Stimulated activated CD4-positive, alpha-beta T cell treated with anti-CD3 and anti-CD28 coated beads, Interleukin-12 subunit alpha, Interleukin-12 subunit beta, amount 100 ng/mL, for 4 hours (primary cell): Measurements from ENCODE around the gene WIPI1.

Experiments used
- DNase-seq: peaks from one replicate; pipeline ENCODE4 v3.0.0-alpha.2; 2020

WIPI1 gene

DNA sequence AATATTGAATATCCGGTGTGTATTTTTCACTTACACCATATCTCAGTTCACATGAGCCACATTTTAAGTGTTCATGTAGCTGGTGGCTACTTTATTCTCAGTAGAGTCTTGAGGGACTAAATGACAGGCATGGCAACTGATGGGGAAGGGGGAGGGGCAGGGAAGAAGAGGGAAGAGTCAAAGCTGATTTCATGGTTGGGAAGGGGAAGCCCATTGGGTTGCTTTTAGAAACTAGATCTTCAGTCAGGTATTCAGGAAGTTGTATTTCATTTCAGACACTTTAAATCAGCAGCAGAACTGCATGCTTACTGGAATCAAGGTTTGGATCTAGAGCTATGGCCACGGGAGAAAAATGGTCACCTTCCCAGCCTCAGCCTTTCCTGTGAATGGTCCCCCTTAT, 2.9 kb upstream of the WIPI1 start:
- DNase-seq: no peak

DNA sequence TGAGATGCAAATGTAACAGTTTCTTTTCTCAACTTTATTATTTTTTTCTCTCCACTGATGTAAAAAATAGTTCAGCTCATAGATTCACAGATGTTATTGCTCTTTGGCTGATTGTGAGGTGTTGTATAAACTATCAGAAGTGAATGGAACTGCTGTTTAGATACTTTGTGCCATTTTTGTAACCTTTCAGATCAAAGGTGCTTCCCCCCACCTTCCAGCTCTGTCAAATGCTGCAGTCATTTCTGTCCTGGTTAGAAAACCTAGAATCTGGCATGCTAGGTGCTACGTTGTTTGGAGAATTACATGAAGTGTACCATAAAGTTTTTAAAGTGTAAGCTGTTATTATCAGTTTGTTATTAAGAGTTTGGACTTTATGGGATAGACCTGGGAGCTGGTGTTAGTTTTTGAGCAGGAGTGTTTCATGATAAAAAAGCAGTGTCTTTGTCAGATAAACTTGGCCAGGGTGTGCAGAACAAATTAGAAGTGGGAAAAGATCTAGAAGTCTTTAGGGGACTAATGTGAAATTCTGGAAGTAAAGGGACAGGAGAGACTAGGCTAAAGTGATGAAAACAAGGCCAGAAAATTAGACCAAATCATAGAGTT, 1.8 kb upstream of the WIPI1 start:
- DNase-seq: no peak

- DNase-seq: no peak
These were observed 1.2 kb upstream of the WIPI1 start for GRCh38 chr17:68458260-68459036.

GRCh38 chr17:68457539-68458259, 403 bp upstream of the WIPI1 start:
- DNase-seq: peak; percentile 96

DNA sequence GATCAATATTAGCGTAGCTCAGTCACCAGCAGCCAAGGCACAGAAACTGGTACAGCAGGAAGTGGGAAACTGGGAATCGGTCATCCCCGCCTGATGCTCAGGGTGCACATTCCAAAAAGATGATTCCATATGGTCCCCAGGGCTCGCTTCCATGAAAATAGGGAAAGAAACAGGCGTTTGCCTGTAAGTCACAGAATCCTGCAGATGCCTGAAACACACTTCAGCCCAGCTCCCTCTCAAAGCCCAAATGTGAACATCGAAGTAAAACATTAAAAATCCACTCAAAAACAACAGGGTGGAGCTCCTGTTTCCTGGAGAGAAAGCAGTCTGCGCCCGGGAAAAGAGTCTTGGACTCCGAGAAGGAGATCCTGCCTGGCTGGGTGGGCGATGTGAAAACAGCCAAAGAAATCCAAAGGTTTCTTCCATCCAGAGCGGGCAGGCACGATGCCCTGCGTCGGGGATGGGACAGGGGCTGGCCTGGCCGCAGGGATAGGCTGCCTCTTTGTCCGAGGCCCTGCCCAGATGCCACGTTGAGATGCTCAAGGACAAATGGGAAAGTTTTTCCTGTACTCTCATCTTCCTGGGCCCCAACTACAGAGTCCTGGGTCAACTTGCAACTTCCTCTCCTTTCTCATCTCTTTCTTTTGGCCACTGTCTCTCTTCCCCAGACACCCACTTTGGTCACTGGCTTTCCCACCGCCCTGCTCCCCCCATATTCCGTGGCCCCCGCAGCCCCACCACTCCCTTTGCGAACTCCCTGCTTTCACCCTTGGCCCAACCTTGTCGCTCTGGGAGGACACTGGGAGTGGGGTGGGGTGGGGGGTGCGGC, 743 bp downstream of the WIPI1 start:
- DNase-seq: no peak

DNA sequence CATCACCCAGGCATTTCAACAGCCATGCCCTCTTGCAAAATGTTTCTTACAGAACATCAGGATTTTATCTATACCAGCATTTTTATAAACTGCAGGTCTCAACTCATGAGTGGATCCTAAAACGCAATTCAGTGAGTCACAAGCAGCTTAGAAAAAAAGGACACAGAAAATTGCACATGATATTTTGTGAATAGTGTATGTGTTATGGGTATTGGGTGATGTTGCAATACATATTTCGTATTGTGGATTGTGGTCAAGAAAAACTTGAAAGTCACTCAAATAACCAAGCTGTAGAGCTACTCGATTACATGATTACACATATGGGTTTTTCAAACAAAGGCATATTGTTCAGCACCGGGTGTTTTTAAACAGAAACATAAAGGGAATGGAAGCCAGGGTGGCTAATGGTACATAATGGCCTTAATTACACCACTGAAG, 1.4 kb downstream of the WIPI1 start:
- DNase-seq: no peak

DNA sequence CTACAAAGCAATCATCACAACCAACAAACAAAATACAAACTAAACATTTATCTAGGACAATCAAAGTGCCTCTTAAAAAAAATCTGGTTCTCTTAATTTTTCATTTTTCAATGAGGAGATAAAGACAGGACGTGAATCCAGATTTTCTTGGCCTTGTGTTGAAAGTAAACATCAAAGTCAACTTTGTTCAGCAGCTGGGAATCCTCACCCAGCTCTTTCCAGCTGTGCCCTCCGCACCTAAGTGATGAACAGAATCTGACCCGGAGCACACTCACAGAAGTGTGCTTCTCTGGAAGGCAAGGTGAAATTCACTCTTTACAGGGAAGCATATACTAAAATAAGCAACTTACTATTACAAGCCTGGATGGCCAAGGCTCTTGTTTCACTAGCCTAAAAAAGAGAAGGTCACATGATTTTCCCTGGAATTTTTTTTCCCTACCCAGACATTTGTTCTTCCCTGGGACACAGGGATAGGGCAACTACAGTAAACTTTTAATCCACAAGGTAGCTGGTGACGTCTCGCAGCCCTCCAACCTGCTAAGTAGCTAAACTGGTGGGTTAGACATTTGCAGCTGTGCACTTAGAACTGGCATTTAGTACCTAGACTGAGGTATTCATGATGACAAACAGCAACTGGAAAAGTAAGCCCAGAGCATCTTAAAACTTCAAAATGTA, 3.2 kb downstream of the WIPI1 start:
- DNase-seq: no peak

DNA sequence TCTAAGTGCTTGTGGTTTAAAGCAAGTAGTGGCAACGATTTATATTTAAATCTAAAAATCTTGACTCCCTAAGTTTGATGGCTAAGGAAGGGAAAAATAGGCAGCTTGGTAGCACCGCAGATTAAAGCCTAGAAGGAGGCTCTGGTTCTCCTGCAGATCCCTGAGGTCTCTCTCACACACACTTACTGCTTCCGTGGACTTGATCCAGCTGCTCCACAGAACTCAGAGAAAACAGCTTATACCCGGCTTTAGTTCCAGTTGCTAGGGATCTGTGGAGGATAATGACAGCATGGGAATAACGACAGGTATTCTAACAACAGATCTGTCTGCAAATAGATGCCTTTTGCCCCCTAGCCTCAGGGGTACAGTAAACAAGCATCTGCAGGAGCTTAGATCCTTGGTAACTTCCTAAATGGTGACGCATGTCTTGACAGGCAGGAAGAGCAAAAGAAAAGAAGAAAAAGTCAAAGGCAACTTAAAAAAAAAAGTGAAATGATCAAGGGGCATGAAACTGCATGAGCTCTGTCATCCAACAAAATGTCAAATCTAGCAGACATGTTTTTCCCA, 4.5 kb downstream of the WIPI1 start:
- no peak for DNase-seq

GRCh38 chr17:68451670-68452354, 5.5 kb downstream of the WIPI1 start:
- DNase-seq: no peak

DNA sequence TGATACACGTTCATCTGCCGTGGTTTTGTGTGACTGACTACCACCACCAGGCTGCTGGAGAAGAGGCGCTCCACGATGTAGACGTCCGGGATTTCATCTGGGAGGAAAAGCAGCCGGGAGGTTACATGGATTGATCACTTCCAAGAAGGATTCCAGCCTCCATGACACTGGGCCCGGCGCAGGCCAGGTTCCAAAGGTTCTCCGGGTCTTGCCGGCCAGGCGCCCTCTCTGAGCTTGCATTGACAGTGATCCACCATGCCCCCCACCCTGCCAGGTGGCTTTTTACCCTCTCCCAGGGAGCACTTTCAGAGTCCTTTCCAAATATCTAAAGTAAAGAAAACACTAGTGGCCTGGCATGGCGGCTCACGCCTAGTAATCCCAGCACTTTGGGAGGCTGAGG, 6.5 kb downstream of the WIPI1 start:
- DNase-seq: no peak

DNA sequence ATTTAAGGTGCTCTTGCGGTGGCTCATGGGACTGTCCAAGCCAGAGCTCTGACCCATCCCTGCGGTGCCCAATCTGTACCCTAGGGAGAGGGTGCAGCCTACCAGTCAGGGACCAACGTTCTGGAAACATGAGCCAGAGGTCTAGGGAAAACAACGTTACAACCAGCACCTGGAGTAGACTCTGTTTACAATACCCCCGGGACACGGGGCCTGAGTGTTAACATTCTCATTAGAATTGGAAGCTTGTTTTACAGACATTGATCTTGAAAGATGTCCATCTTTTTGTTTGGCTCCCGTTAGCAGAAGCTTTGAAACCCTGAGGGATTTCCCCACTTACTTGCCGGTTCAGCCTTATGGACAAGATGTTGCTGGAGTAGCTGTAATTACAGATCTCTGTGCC, 6.9 kb downstream of the WIPI1 start:
- no peak for DNase-seq

GRCh38 chr17:68449021-68449739, 8.1 kb downstream of the WIPI1 start:
- DNase-seq: no peak

DNA sequence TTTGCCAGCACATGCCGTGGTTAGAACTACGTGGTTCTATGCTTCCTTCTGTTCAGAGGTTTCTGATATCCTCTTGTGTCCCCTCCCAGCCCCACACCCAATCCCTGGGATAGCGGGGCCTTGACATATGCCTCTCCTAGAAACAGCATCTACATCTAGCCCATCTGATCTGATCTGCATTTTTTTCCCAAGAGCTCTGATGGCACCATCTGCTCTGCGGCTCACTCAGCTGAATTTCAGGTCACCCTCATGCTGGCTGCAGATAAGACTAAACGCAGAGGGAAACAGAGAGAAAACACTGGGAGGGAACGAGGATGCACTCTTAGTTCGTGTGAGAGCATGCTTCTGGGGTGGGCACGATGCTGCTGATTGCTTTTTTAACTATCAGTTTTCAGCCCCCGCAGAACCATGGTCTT, 10.7 kb downstream of the WIPI1 start:
- DNase-seq: no peak

DNA sequence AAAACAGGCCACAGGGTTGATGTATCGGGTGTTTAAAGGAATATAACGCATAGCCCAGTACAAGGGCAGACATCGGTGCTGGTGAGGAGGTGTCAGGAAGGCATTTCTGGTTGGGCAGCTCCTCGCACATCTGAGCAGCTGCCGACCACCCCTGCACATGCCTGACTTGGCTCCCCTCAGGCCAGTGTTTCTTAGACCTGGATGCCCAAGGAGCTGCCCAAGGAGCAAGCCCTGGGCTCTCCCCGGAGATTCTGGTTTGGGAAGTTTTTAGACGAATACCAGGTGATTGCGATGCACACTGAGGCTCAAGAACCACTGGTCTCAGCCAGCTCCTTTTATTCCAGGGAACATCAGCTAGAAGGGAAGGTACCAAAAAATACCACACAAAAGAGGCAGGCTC, 11.6 kb downstream of the WIPI1 start:
- DNase-seq: no peak

DNA sequence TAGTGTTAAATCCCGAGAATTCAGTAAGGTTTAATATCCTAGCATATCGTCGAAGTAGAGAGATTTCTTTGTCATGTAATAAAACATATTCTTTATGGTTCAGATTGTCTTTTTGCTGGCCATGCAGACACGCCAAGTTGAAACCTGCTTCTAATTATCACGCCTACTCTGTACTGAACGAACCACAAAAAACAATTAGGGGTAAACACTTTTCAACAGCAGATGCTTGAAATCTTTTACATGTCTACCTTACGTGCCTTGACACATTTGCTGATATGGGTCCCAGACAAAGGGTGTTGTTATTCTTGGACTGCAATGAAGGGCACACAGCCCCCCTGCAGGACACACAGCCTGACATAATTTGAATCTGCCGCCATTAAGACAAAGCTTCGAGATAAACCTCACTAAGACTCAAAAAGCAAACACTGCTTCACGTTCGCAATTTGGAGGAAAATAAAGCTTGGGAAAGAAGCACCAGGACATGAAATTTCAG, 13.3 kb downstream of the WIPI1 start:
- DNase-seq: no peak

DNA sequence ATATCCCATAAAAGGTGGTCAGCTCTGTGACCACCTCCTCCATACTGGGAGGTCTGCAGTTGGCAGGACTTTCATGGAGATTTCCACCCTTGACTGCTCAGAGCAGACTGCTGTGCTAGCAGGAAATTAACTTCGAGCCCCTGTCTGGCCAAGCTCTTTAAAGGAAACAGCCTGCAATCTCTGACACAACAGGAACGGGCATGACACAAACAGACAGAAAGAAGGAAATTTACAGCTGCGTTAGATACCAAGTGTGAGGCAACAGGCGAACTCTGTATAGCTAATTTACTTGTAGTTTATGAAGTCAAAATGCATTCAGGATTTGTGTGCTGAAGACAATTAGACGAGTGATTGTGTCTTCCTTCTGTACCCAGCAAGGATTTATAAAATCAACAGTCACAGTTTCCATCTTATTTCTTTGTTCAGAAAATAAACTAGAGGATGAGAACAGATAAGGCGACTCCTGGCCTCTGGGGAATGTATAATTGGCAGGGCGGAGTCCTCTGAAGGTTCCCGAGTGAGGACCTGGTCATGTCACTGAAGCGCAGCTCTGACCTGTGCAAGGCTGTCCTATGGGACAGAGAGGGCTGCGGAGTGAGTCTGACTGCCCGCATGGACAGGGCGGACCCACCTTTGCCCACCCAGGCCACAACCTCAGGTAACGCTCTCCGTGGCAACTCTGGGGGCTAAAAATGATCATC, 16.1 kb downstream of the WIPI1 start:
- DNase-seq: no peak

DNA sequence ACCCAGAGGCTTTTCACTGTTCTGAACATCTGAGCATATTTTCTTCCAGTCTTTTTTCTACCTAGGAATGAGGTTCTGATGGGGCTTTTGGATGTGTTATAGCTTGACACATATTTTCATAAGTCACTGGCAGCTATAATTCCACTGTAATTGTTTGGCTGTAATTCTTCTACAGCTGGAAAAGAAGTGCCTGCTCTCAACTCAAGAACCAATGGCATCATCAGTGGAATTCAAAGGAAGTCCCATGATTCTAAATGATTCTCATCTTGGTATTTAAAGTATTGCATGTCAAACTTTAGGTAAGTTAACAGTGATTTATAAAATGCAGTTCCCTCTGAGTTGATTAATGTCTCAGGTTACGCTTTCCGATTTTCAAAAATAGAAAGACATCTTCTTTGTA, 16.8 kb downstream of the WIPI1 start:
- no peak for DNase-seq

GRCh38 chr17:68439656-68440290, 17.5 kb downstream of the WIPI1 start:
- DNase-seq: no peak
